ENCODE data around the gene ACACA.

Gene ACACA

GRCh38 chr17:37315601-37316000, 91.0 kb downstream of the ACACA start:
- Histone ChIP-seq H3K27me3 (ENCODE audit: control insufficient read depth in 1 of 2, insufficient read depth in 2 of 2, low read length in 2 of 2) (no peaks in the 10 kb centered on the region), H3K4me1 (ENCODE audit: control insufficient read depth, insufficient read depth, low read length) (no peaks in the 10 kb centered on the region), H3K4me3 (ENCODE audit: low read length in 2 of 2) (no peak overlapping the region), H3K36me3 (ENCODE audit: control insufficient read depth in 2 of 2, insufficient read depth in 2 of 2, low read length in 2 of 2) (no peaks in the 10 kb centered on the region), H3K9me3 (ENCODE audit: control insufficient read depth in 2 of 2, low read length in 2 of 2) (no peaks in the 10 kb centered on the region), H3K9ac (ENCODE audit: low read length in 2 of 2) (no peak overlapping the region), H3K27ac (ENCODE audit: low read length) (no peak overlapping the region)

- Histone ChIP-seq H3K9me3 (ENCODE audit: control insufficient read depth in 2 of 2, low read length in 2 of 2) (no peaks in the 10 kb centered on the region), H3K27ac (ENCODE audit: low read length) (no peak overlapping the region), H3K9ac (ENCODE audit: low read length in 2 of 2) (no peak overlapping the region), H3K4me3 (ENCODE audit: low read length in 2 of 2) (no peak overlapping the region), H3K27me3 (ENCODE audit: control insufficient read depth in 1 of 2, insufficient read depth in 2 of 2, low read length in 2 of 2) (no peaks in the 10 kb centered on the region), H3K36me3 (ENCODE audit: control insufficient read depth in 2 of 2, insufficient read depth in 2 of 2, low read length in 2 of 2) (no peaks in the 10 kb centered on the region), H3K4me1 (ENCODE audit: control insufficient read depth, insufficient read depth, low read length) (no peaks in the 10 kb centered on the region)
Measured at GRCh38 chr17:37312137-37312923, 94.3 kb downstream of the ACACA start.

- Histone ChIP-seq H3K27ac (ENCODE audit: low read length) (no peak overlapping the region), H3K36me3 (ENCODE audit: control insufficient read depth in 2 of 2, insufficient read depth in 2 of 2, low read length in 2 of 2) (no peaks in the 10 kb centered on the region)
Measured at GRCh38 chr17:37310940-37311339, 95.7 kb downstream of the ACACA start.

GRCh38 chr17:37309051-37309450, 97.6 kb downstream of the ACACA start:
- Histone ChIP-seq H3K4me3 (ENCODE audit: low read length in 2 of 2) (no peak overlapping the region), H3K36me3 (ENCODE audit: control insufficient read depth in 2 of 2, insufficient read depth in 2 of 2, low read length in 2 of 2) (no peaks in the 10 kb centered on the region), H3K9me3 (ENCODE audit: control insufficient read depth in 2 of 2, low read length in 2 of 2) (no peaks in the 10 kb centered on the region), H3K27ac (ENCODE audit: low read length) (no peak overlapping the region), H3K4me1 (ENCODE audit: control insufficient read depth, insufficient read depth, low read length) (no peaks in the 10 kb centered on the region), H3K9ac (ENCODE audit: low read length in 2 of 2) (no peak overlapping the region), H3K27me3 (ENCODE audit: control insufficient read depth in 1 of 2, insufficient read depth in 2 of 2, low read length in 2 of 2) (no peaks in the 10 kb centered on the region)

More at GRCh38 chr17:37310940-37311339, 95.7 kb downstream of the ACACA start:
- no peaks in the 10 kb centered on the region for H3K9me3 ChIP-seq (ENCODE audit: control insufficient read depth in 2 of 2, low read length in 2 of 2)
- H3K4me3 ChIP-seq (ENCODE audit: low read length in 2 of 2), result no peak overlapping the region
- no peak overlapping the region for H3K9ac ChIP-seq (ENCODE audit: low read length in 2 of 2)
- no peaks in the 10 kb centered on the region for H3K27me3 ChIP-seq (ENCODE audit: control insufficient read depth in 1 of 2, insufficient read depth in 2 of 2, low read length in 2 of 2)
- no peaks in the 10 kb centered on the region for H3K4me1 ChIP-seq (ENCODE audit: control insufficient read depth, insufficient read depth, low read length)

GRCh38 chr17:37305406-37305905, 101.2 kb downstream of the ACACA start:
- Histone ChIP-seq H3K4me1 (ENCODE audit: control insufficient read depth, insufficient read depth, low read length) (no peaks in the 10 kb centered on the region), H3K4me3 (ENCODE audit: low read length in 2 of 2) (no peak overlapping the region), H3K9ac (ENCODE audit: low read length in 2 of 2) (no peak overlapping the region), H3K27me3 (ENCODE audit: control insufficient read depth in 1 of 2, insufficient read depth in 2 of 2, low read length in 2 of 2) (no peaks in the 10 kb centered on the region), H3K36me3 (ENCODE audit: control insufficient read depth in 2 of 2, insufficient read depth in 2 of 2, low read length in 2 of 2) (no peaks in the 10 kb centered on the region), H3K9me3 (ENCODE audit: control insufficient read depth in 2 of 2, low read length in 2 of 2) (no peaks in the 10 kb centered on the region), H3K27ac (ENCODE audit: low read length) (no peak overlapping the region)

- no peaks in the 10 kb centered on the region for H3K4me1 ChIP-seq (ENCODE audit: control insufficient read depth, insufficient read depth, low read length)
- no peak overlapping the region for H3K4me3 ChIP-seq (ENCODE audit: low read length in 2 of 2)
- no peaks in the 10 kb centered on the region for H3K36me3 ChIP-seq (ENCODE audit: control insufficient read depth in 2 of 2, insufficient read depth in 2 of 2, low read length in 2 of 2)
- H3K27me3 ChIP-seq (ENCODE audit: control insufficient read depth in 1 of 2, insufficient read depth in 2 of 2, low read length in 2 of 2), result no peaks in the 10 kb centered on the region
- no peaks in the 10 kb centered on the region for H3K9me3 ChIP-seq (ENCODE audit: control insufficient read depth in 2 of 2, low read length in 2 of 2)
- H3K9ac ChIP-seq (ENCODE audit: low read length in 2 of 2), result no peak overlapping the region
- H3K27ac ChIP-seq (ENCODE audit: low read length), result no peak overlapping the region
Measured at GRCh38 chr17:37301288-37301687, 105.3 kb downstream of the ACACA start.

GRCh38 chr17:37300683-37301082, 106.0 kb downstream of the ACACA start:
- Histone ChIP-seq H3K27ac (ENCODE audit: low read length) (no peak overlapping the region), H3K9me3 (ENCODE audit: control insufficient read depth in 2 of 2, low read length in 2 of 2) (no peaks in the 10 kb centered on the region), H3K27me3 (ENCODE audit: control insufficient read depth in 1 of 2, insufficient read depth in 2 of 2, low read length in 2 of 2) (no peaks in the 10 kb centered on the region), H3K36me3 (ENCODE audit: control insufficient read depth in 2 of 2, insufficient read depth in 2 of 2, low read length in 2 of 2) (no peaks in the 10 kb centered on the region), H3K4me1 (ENCODE audit: control insufficient read depth, insufficient read depth, low read length) (no peaks in the 10 kb centered on the region), H3K4me3 (ENCODE audit: low read length in 2 of 2) (no peak overlapping the region), H3K9ac (ENCODE audit: low read length in 2 of 2) (no peak overlapping the region)

GRCh38 chr17:37299257-37299980, 107.2 kb downstream of the ACACA start:
- H3K9ac ChIP-seq (ENCODE audit: low read length in 2 of 2), result no peak overlapping the region

GRCh38 chr17:37295888-37296287, 110.7 kb downstream of the ACACA start:
- no peaks in the 10 kb centered on the region for H3K27me3 ChIP-seq (ENCODE audit: control insufficient read depth in 1 of 2, insufficient read depth in 2 of 2, low read length in 2 of 2)
- no peak overlapping the region for H3K27ac ChIP-seq (ENCODE audit: low read length)
- H3K9me3 ChIP-seq (ENCODE audit: control insufficient read depth in 2 of 2, low read length in 2 of 2), result no peaks in the 10 kb centered on the region
- no peaks in the 10 kb centered on the region for H3K4me1 ChIP-seq (ENCODE audit: control insufficient read depth, insufficient read depth, low read length)
- H3K4me3 ChIP-seq (ENCODE audit: low read length in 2 of 2), result no peak overlapping the region
- no peak overlapping the region for H3K9ac ChIP-seq (ENCODE audit: low read length in 2 of 2)
- no peaks in the 10 kb centered on the region for H3K36me3 ChIP-seq (ENCODE audit: control insufficient read depth in 2 of 2, insufficient read depth in 2 of 2, low read length in 2 of 2)

More at GRCh38 chr17:37299257-37299980, 107.2 kb downstream of the ACACA start:
- H3K4me3 ChIP-seq (ENCODE audit: low read length in 2 of 2), result no peak overlapping the region
- H3K9me3 ChIP-seq (ENCODE audit: control insufficient read depth in 2 of 2, low read length in 2 of 2), result no peaks in the 10 kb centered on the region
- H3K36me3 ChIP-seq (ENCODE audit: control insufficient read depth in 2 of 2, insufficient read depth in 2 of 2, low read length in 2 of 2), result no peaks in the 10 kb centered on the region
- no peaks in the 10 kb centered on the region for H3K27me3 ChIP-seq (ENCODE audit: control insufficient read depth in 1 of 2, insufficient read depth in 2 of 2, low read length in 2 of 2)
- no peaks in the 10 kb centered on the region for H3K4me1 ChIP-seq (ENCODE audit: control insufficient read depth, insufficient read depth, low read length)
- no peak overlapping the region for H3K27ac ChIP-seq (ENCODE audit: low read length)

- Histone ChIP-seq H3K9ac (ENCODE audit: low read length in 2 of 2) (no peak overlapping the region), H3K4me1 (ENCODE audit: control insufficient read depth, insufficient read depth, low read length) (no peaks in the 10 kb centered on the region), H3K36me3 (ENCODE audit: control insufficient read depth in 2 of 2, insufficient read depth in 2 of 2, low read length in 2 of 2) (no peaks in the 10 kb centered on the region), H3K9me3 (ENCODE audit: control insufficient read depth in 2 of 2, low read length in 2 of 2) (no peaks in the 10 kb centered on the region), H3K27me3 (ENCODE audit: control insufficient read depth in 1 of 2, insufficient read depth in 2 of 2, low read length in 2 of 2) (no peaks in the 10 kb centered on the region), H3K27ac (ENCODE audit: low read length) (no peak overlapping the region), H3K4me3 (ENCODE audit: low read length in 2 of 2) (no peak overlapping the region)
Measured at GRCh38 chr17:37294888-37295287, 111.7 kb downstream of the ACACA start.

GRCh38 chr17:37293770-37294169, 112.9 kb downstream of the ACACA start:
- Histone ChIP-seq H3K27ac (ENCODE audit: low read length) (no peak overlapping the region), H3K36me3 (ENCODE audit: control insufficient read depth in 2 of 2, insufficient read depth in 2 of 2, low read length in 2 of 2) (no peaks in the 10 kb centered on the region), H3K27me3 (ENCODE audit: control insufficient read depth in 1 of 2, insufficient read depth in 2 of 2, low read length in 2 of 2) (no peaks in the 10 kb centered on the region), H3K9me3 (ENCODE audit: control insufficient read depth in 2 of 2, low read length in 2 of 2) (no peaks in the 10 kb centered on the region), H3K9ac (ENCODE audit: low read length in 2 of 2) (no peak overlapping the region), H3K4me3 (ENCODE audit: low read length in 2 of 2) (no peak overlapping the region), H3K4me1 (ENCODE audit: control insufficient read depth, insufficient read depth, low read length) (no peaks in the 10 kb centered on the region)
